MM.1S (cell line): ENCODE measurements around the gene CIAO2B.

ENCODE experiments used
- CTCF ChIP-seq: fragments of 300-600 bp; sonication (generic); IDR thresholded peaks from 2 replicates; pipeline ENCODE4 v1.5.1; 2016; ENCODE audit warnings: antibody characterized with exemption, low read length, mixed read lengths
- EZH2 ChIP-seq: fragments of 300-600 bp; sonication (generic); optimal IDR thresholded peaks from 2 replicates; pipeline ENCODE3; 2017; ENCODE audit warnings: low read depth, mild to moderate bottlenecking, antibody characterized with exemption, low read length, mixed read lengths
- EZH2phosphoT487 ChIP-seq: fragments of 300-600 bp; sonication (generic); IDR thresholded peaks from 2 replicates; pipeline ENCODE4 v1.6.1; 2018; ENCODE audit warnings: antibody characterized with exemption, low read length

- no peak for TF ChIP-seq EZH2
- TF ChIP-seq CTCF: no peak
- no peak for TF ChIP-seq EZH2phosphoT487
These were observed 14.6 kb upstream of the CIAO2B start for GRCh38 chr16:66948837-66949225.
